Neural cell (in vitro differentiated cells): ENCODE measurements around the gene PUM1.

Experiments
- EP300 ChIP-seq: fragments of 450-650 bp; conservative IDR thresholded peaks from 2 replicates; pipeline ENCODE4 v1.6.1; 2014; ENCODE audit warnings: antibody characterized with exemption, mild to moderate bottlenecking, moderate library complexity; ENCODE audit not compliant: poor library complexity, severe bottlenecking
- EZH2 ChIP-seq: fragments of 200-600, 300-800 bp; shearing (Covaris generic), sonication (generic); IDR thresholded peaks from 2 replicates; pipeline ENCODE4 v1.6.1; 2014; ENCODE audit warnings: antibody characterized with exemption, low read length, borderline replicate concordance, mild to moderate bottlenecking; ENCODE audit not compliant: insufficient read depth, poor library complexity, severe bottlenecking
- MXI1 ChIP-seq: fragments of 450-650 bp; conservative IDR thresholded peaks from 2 replicates; pipeline ENCODE4 v1.6.1; 2014; ENCODE audit warnings: antibody characterized with exemption, mild to moderate bottlenecking; ENCODE audit not compliant: poor library complexity, severe bottlenecking
- POLR2AphosphoS5 ChIP-seq: IDR thresholded peaks from 2 replicates; pipeline ENCODE4 v1.6.1; 2012
- RAD21 ChIP-seq: fragments of 450-650 bp; conservative IDR thresholded peaks from 2 replicates; pipeline ENCODE4 v1.6.1; 2014; ENCODE audit warnings: antibody characterized with exemption, mild to moderate bottlenecking, moderate library complexity
- SMC3 ChIP-seq: fragments of 450-650 bp; conservative IDR thresholded peaks from 2 replicates; pipeline ENCODE4 v1.6.1; 2014; ENCODE audit warnings: antibody characterized with exemption, mild to moderate bottlenecking, moderate library complexity; ENCODE audit not compliant: poor library complexity
- TAF1 ChIP-seq: IDR thresholded peaks from 2 replicates; pipeline ENCODE4 v1.6.1; 2012; ENCODE audit warnings: low read depth
- TF ChIP-seq, protein P1 (sequence below): fragments of 450-650 bp; IDR thresholded peaks from 2 replicates; pipeline ENCODE4 v1.5.1; 2014; ENCODE audit warnings: antibody characterized with exemption, mild to moderate bottlenecking, moderate library complexity; ENCODE audit not compliant: poor library complexity, severe bottlenecking
- TF ChIP-seq, protein P2 (sequence below): IDR thresholded peaks from 2 replicates; pipeline ENCODE4 v1.6.1; 2012; ENCODE audit warnings: borderline replicate concordance

DNA sequence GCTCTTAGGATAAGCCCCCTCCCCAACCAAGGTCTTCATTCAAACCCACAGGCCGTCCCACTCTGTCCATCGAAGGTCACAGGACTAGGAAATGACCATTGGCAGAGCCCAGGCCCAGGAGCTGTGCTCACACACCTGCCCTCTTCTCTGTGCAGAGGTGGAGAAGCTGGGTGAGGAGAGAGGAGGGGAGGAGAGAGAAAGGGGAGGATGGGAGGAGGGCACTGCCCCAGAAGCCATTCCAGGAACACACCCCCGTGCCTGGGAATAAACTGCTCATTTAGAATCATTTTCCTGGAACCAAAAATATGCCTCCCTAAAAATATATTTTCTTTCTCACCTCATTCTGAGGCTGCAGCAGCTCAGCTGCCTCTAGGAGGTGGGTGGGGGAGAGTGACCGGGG lies 150.6 kb downstream of the PUM1 start:
- TF ChIP-seq, protein P1, sequence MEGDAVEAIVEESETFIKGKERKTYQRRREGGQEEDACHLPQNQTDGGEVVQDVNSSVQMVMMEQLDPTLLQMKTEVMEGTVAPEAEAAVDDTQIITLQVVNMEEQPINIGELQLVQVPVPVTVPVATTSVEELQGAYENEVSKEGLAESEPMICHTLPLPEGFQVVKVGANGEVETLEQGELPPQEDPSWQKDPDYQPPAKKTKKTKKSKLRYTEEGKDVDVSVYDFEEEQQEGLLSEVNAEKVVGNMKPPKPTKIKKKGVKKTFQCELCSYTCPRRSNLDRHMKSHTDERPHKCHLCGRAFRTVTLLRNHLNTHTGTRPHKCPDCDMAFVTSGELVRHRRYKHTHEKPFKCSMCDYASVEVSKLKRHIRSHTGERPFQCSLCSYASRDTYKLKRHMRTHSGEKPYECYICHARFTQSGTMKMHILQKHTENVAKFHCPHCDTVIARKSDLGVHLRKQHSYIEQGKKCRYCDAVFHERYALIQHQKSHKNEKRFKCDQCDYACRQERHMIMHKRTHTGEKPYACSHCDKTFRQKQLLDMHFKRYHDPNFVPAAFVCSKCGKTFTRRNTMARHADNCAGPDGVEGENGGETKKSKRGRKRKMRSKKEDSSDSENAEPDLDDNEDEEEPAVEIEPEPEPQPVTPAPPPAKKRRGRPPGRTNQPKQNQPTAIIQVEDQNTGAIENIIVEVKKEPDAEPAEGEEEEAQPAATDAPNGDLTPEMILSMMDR, result no peak
- TF ChIP-seq EZH2 (no peak), EP300 (no peak), POLR2AphosphoS5 (no peak), TAF1 (no peak), RAD21 (no peak), SMC3 (no peak), MXI1 (no peak)
- TF ChIP-seq, protein P2, sequence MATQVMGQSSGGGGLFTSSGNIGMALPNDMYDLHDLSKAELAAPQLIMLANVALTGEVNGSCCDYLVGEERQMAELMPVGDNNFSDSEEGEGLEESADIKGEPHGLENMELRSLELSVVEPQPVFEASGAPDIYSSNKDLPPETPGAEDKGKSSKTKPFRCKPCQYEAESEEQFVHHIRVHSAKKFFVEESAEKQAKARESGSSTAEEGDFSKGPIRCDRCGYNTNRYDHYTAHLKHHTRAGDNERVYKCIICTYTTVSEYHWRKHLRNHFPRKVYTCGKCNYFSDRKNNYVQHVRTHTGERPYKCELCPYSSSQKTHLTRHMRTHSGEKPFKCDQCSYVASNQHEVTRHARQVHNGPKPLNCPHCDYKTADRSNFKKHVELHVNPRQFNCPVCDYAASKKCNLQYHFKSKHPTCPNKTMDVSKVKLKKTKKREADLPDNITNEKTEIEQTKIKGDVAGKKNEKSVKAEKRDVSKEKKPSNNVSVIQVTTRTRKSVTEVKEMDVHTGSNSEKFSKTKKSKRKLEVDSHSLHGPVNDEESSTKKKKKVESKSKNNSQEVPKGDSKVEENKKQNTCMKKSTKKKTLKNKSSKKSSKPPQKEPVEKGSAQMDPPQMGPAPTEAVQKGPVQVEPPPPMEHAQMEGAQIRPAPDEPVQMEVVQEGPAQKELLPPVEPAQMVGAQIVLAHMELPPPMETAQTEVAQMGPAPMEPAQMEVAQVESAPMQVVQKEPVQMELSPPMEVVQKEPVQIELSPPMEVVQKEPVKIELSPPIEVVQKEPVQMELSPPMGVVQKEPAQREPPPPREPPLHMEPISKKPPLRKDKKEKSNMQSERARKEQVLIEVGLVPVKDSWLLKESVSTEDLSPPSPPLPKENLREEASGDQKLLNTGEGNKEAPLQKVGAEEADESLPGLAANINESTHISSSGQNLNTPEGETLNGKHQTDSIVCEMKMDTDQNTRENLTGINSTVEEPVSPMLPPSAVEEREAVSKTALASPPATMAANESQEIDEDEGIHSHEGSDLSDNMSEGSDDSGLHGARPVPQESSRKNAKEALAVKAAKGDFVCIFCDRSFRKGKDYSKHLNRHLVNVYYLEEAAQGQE, result no peak
